Measurements from ENCODE around the gene CEBPE. TPM values are rescaled to one million over a fixed set of nuclear protein-coding genes. Genes with fewer than 3 reads are reported as not detected.

Gene CEBPE
- total RNA-seq, 3 donors from 2014 or later, result not detected

GRCh38 chr14:23147676-23148075 is 28.6 kb upstream of the CEBPE start:
- Histone ChIP-seq H3K4me1 (ENCODE audit: low read depth) (no peaks in the 10 kb centered on the region), H3K9me3 (no peaks in the 10 kb centered on the region), H3K4me3 (no peak overlapping the region), H3K36me3 (ENCODE audit: low read depth) (no peaks in the 10 kb centered on the region)
- DNase-seq (no peak), ATAC-seq (no peak)
- intact Hi-C loops (cut with DNase I, micrococcal nuclease), result no loop called here
- TF ChIP-seq CTCF (IDR thresholded peaks at IDR 0.05), result no peak

- intact Hi-C loops (cut with DNase I, micrococcal nuclease), result no loop called here
- no peak for DNase-seq
- no peak for TF ChIP-seq CTCF (IDR thresholded peaks at IDR 0.05)
- H3K36me3 ChIP-seq (ENCODE audit: low read depth), result no peaks in the 10 kb centered on the region
- H3K4me3 ChIP-seq, result no peak overlapping the region
- no peak for ATAC-seq
- H3K4me1 ChIP-seq (ENCODE audit: low read depth), result no peaks in the 10 kb centered on the region
- no peaks in the 10 kb centered on the region for H3K9me3 ChIP-seq
Measured at GRCh38 chr14:23146980-23147379, 27.9 kb upstream of the CEBPE start.

- no peak for TF ChIP-seq CTCF (IDR thresholded peaks at IDR 0.05)
- Histone ChIP-seq H3K36me3 (ENCODE audit: low read depth) (no peaks in the 10 kb centered on the region), H3K4me3 (no peak overlapping the region), H3K4me1 (ENCODE audit: low read depth) (no peaks in the 10 kb centered on the region), H3K9me3 (no peaks in the 10 kb centered on the region)
- no peak for DNase-seq
- intact Hi-C loops (cut with DNase I, micrococcal nuclease), result no loop called here
- no peak for ATAC-seq
Measured at GRCh38 chr14:23146351-23146910, 27.4 kb upstream of the CEBPE start.

GRCh38 chr14:23145794-23146350 is 26.8 kb upstream of the CEBPE start:
- intact Hi-C loops (cut with DNase I, micrococcal nuclease), result no loop called here
- Histone ChIP-seq H3K4me3 (no peak overlapping the region), H3K4me1 (ENCODE audit: low read depth) (no peaks in the 10 kb centered on the region), H3K36me3 (ENCODE audit: low read depth) (no peaks in the 10 kb centered on the region), H3K9me3 (no peaks in the 10 kb centered on the region)
- TF ChIP-seq CTCF (IDR thresholded peaks at IDR 0.05), result no peak
- no peak for DNase-seq
- no peak for ATAC-seq

GRCh38 chr14:23143911-23144310 is 24.9 kb upstream of the CEBPE start:
- no peak for TF ChIP-seq CTCF (IDR thresholded peaks at IDR 0.05)
- H3K4me3 ChIP-seq, result no peak overlapping the region
- H3K36me3 ChIP-seq (ENCODE audit: low read depth), result no peaks in the 10 kb centered on the region
- DNase-seq, result no peak
- intact Hi-C loops (cut with DNase I, micrococcal nuclease), result no loop called here
- no peaks in the 10 kb centered on the region for H3K9me3 ChIP-seq
- ATAC-seq, result no peak
- H3K4me1 ChIP-seq (ENCODE audit: low read depth), result no peaks in the 10 kb centered on the region

GRCh38 chr14:23142826-23143225 is 23.8 kb upstream of the CEBPE start:
- H3K4me1 ChIP-seq (ENCODE audit: low read depth), result no peaks in the 10 kb centered on the region
- no peak for TF ChIP-seq CTCF (IDR thresholded peaks at IDR 0.05)
- H3K36me3 ChIP-seq (ENCODE audit: low read depth), result no peaks in the 10 kb centered on the region
- no peak overlapping the region for H3K4me3 ChIP-seq
- intact Hi-C loops (cut with DNase I, micrococcal nuclease), result no loop called here
- no peak for ATAC-seq
- no peak for DNase-seq
- H3K9me3 ChIP-seq, result no peaks in the 10 kb centered on the region
